ENCODE measurements around the gene NEK6.

The NEK6 gene

GRCh38 chr9:124355941-124356744 lies 98.4 kb downstream of the NEK6 start:
- TF ChIP-seq MAX (IDR thresholded peaks at IDR 0.05; ENCODE audit: low read depth, low read length) (no peak), MYC (IDR thresholded peaks at IDR 0.05; ENCODE audit: low read depth, low read length) (no peak), POLR2A (IDR thresholded peaks at IDR 0.05; ENCODE audit: extremely low read depth, insufficient read length) (no peak), CTCF (IDR thresholded peaks at IDR 0.05; ENCODE audit: low read depth, low read length) (no peak)
- DNase-seq (ENCODE audit: low read depth): no peak
- no peak overlapping the region for H3K4me3 ChIP-seq (ENCODE audit: low read depth, low read length)

GRCh38 chr9:124356745-124357390 lies 99.1 kb downstream of the NEK6 start:
- DNase-seq (ENCODE audit: low read depth): no peak
- no peak for TF ChIP-seq MAX (IDR thresholded peaks at IDR 0.05; ENCODE audit: low read depth, low read length)
- no peak for TF ChIP-seq POLR2A (IDR thresholded peaks at IDR 0.05; ENCODE audit: extremely low read depth, insufficient read length)
- TF ChIP-seq CTCF (IDR thresholded peaks at IDR 0.05; ENCODE audit: low read depth, low read length): no peak
- no peak for TF ChIP-seq MYC (IDR thresholded peaks at IDR 0.05; ENCODE audit: low read depth, low read length)
- H3K4me3 ChIP-seq (ENCODE audit: low read depth, low read length): no peak overlapping the region

GRCh38 chr9:124357721-124358361 lies 100.1 kb downstream of the NEK6 start:
- DNase-seq (ENCODE audit: low read depth): peak; percentile 49
- TF ChIP-seq CTCF (IDR thresholded peaks at IDR 0.05; ENCODE audit: low read depth, low read length): peak; percentile 31
- no peak for TF ChIP-seq MAX (IDR thresholded peaks at IDR 0.05; ENCODE audit: low read depth, low read length)
- no peak overlapping the region for H3K4me3 ChIP-seq (ENCODE audit: low read depth, low read length)

DNA sequence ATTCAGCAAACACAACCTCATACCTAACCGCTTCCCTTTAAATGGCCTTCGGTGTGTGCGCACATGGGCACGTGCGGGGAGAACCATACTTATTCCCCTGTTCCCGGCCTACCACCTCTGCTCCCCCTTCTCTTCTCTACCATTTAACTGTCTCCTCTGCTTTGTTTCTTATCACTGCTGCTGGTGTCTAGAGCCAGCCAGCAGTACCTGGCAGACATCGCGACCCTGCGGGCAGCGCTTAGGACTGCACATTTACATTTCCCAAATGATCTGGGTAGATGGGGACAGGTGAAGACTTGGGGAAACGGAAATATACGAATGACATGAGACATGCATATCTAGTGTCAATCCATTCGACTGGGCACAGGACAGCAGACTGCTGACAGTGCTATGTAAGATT lies 100.9 kb downstream of the NEK6 start:
- TF ChIP-seq POLR2A (IDR thresholded peaks at IDR 0.05; ENCODE audit: extremely low read depth, insufficient read length) (no peak), MYC (IDR thresholded peaks at IDR 0.05; ENCODE audit: low read depth, low read length) (no peak), CTCF (IDR thresholded peaks at IDR 0.05; ENCODE audit: low read depth, low read length) (no peak), MAX (IDR thresholded peaks at IDR 0.05; ENCODE audit: low read depth, low read length) (no peak)
- no peak overlapping the region for H3K4me3 ChIP-seq (ENCODE audit: low read depth, low read length)
- DNase-seq (ENCODE audit: low read depth): no peak

- no peak overlapping the region for H3K4me3 ChIP-seq (ENCODE audit: low read depth, low read length)
- DNase-seq (ENCODE audit: low read depth): no peak
- no peak for TF ChIP-seq MAX (IDR thresholded peaks at IDR 0.05; ENCODE audit: low read depth, low read length)
- no peak for TF ChIP-seq MYC (IDR thresholded peaks at IDR 0.05; ENCODE audit: low read depth, low read length)
- no peak for TF ChIP-seq POLR2A (IDR thresholded peaks at IDR 0.05; ENCODE audit: extremely low read depth, insufficient read length)
- TF ChIP-seq CTCF (IDR thresholded peaks at IDR 0.05; ENCODE audit: low read depth, low read length): no peak
These were observed 101.7 kb downstream of the NEK6 start for GRCh38 chr9:124359426-124359825.

Data from NB4 (cell line).